HepG2 (cell line): ENCODE results near the gene FAM53C. TPM values are rescaled to one million over a fixed set of nuclear protein-coding genes. Genes with fewer than 3 reads are reported as not detected.

Source experiments
- ATAC-seq: fragments of 200-7000 bp; cut with Tn5 transposase; 3 replicates; pipeline ENCODE4 v1.9.1; 2020; ENCODE audit warnings: mild to moderate bottlenecking, moderate library complexity
- BruUV-seq: library from RNA; stranded (reverse); fragments of 400-500 nt; replicated peaks from 2 replicates; lab custom pipeline; 2021; lab: Mats Ljungman, UMichigan
- CTCF ChIA-PET: fragments of 300-600 bp; formaldehyde crosslinking; extraction: SDS; loops from one replicate; lab custom pipeline; 2021; ENCODE audit warnings: low total read pairs, inconsistent platforms, low intra/inter-chr PET ratio; lab: Yijun Ruan, JAX
- POLR2A ChIA-PET: fragments of 350-600 bp; sonication (Branson Sonifier 250); formaldehyde crosslinking; loops from one replicate; lab custom pipeline; 2020; ENCODE audit warnings: antibody characterized with exemption, inconsistent platforms; lab: Yijun Ruan, JAX
- DNase-seq: peaks from one replicate; pipeline ENCODE4 v3.0.0-alpha.2; 2015; ENCODE audit warnings: low spot score
- FAIRE-seq: peaks from 3 replicates; lab custom pipeline; 2011; peaks lifted over from hg19 to GRCh38; lab: Jason Lieb, UNC
- H2AFZ ChIP-seq: one replicate; pipeline ENCODE4 v1.6.1; 2011; ENCODE audit warnings: low read length, inconsistent platforms
- H3K27ac ChIP-seq: fragments of 300-600 bp; 3 replicates; pipeline ENCODE4 v1.8.0; 2011; ENCODE audit warnings: mixed run types, mild to moderate bottlenecking, mixed read lengths, low read length, inconsistent platforms; ENCODE audit not compliant: insufficient read depth; ENCODE audit errors: extremely low read length
- H3K27me3 ChIP-seq, 2 experiments: fragments of 200-600 bp in 1 of 2; 2 replicates in 1 of 2; 3 replicates in 1 of 2; pipeline versions ENCODE4 v1.6.0 to v1.8.0; 2011; ENCODE audit warnings: low read length in 2 of 2, mild to moderate bottlenecking in 2 of 2, moderate library complexity in 2 of 2, inconsistent platforms in 1 of 2; ENCODE audit not compliant: insufficient read depth in 2 of 2, control insufficient read depth in 1 of 2
- H3K36me3 ChIP-seq, 2 experiments: fragments of 200-600 bp in 1 of 2; replicated peaks in 1 of 2; 2 replicates in 1 of 2; 3 replicates in 1 of 2; pipeline versions ENCODE4 v1.5.1 to v1.8.0; 2011; ENCODE audit warnings: low read length in 2 of 2, inconsistent platforms in 1 of 2; ENCODE audit not compliant: insufficient read depth in 2 of 2, control insufficient read depth in 1 of 2
- H3K4me1 ChIP-seq: 2 replicates; pipeline ENCODE4 v1.5.1; 2012; ENCODE audit warnings: low read length, inconsistent platforms; ENCODE audit not compliant: insufficient read depth
- H3K4me2 ChIP-seq: 2 replicates; pipeline ENCODE4 v1.6.0; 2011; ENCODE audit warnings: low read depth, low read length, inconsistent platforms
- H3K4me3 ChIP-seq, 3 experiments: fragments of 200-600 bp in 1 of 3; sonication (generic), shearing (Covaris generic) in 1 of 3; replicated peaks in 1 of 3; 2 replicates each; pipeline ENCODE4 v1.5.1; 2011 to 2016; ENCODE audit warnings: low read length in 3 of 3, inconsistent platforms in 2 of 3, low read depth in 2 of 3, mild to moderate bottlenecking in 2 of 3, control low read depth in 1 of 3, mixed read lengths in 1 of 3; ENCODE audit not compliant: insufficient read depth in 1 of 3
- H3K79me2 ChIP-seq: one replicate; pipeline ENCODE4 v1.6.1; 2011; ENCODE audit warnings: low read length, inconsistent platforms; ENCODE audit not compliant: insufficient read depth
- H3K9ac ChIP-seq: 2 replicates; pipeline ENCODE4 v1.6.0; 2011; ENCODE audit warnings: mild to moderate bottlenecking, low read depth, low read length, inconsistent platforms; ENCODE audit not compliant: insufficient read depth
- H3K9me3 ChIP-seq: 2 replicates; pipeline ENCODE4 v1.5.1; 2012; ENCODE audit warnings: mild to moderate bottlenecking, low read length
- H4K20me1 ChIP-seq: 2 replicates; pipeline ENCODE4 v1.6.0; 2011; ENCODE audit warnings: inconsistent platforms, mild to moderate bottlenecking, low read length, moderate library complexity; ENCODE audit not compliant: insufficient read depth
- AGO2 ChIP-seq: fragments of 200-400 bp; formaldehyde crosslinking; optimal IDR thresholded peaks from 2 replicates; pipeline ENCODE3; 2017; ENCODE audit warnings: mild to moderate bottlenecking, low read depth, low read length, moderate library complexity
- ZBTB10 ChIP-seq: sonication (generic); formaldehyde crosslinking; IDR thresholded peaks from 2 replicates; pipeline ENCODE4 v1.4.0; 2020; ENCODE audit warnings: missing genetic modification reagents, borderline replicate concordance
- ZFP1 ChIP-seq: IDR thresholded peaks from 2 replicates; pipeline ENCODE4 v1.6.1; 2016
- WGBS: methylation state at CpG from one replicate; pipeline ENCODE4 v1.1.6; 2017; ENCODE audit warnings: low lambda C conversion rate; 5-methylcytosine and 5-hydroxymethylcytosine counted together
- in situ Hi-C: cut with HindIII; loops from 2 replicates; pipeline ENCODE4 v1.10.0; 2017; ENCODE audit warnings: low pct_unique_long_range_greater_than_20kb; ENCODE audit not compliant: extremely low pct_ligation_motif_present
- intact Hi-C: fragments of 100-400 bp; cut with micrococcal nuclease; formaldehyde crosslinking; loops from one replicate; pipeline ENCODE4 v1.10.0; 2022; ENCODE audit not compliant: unreplicated experiment
- polyA plus RNA-seq, 8 experiments: library from polyadenylated mRNA; depleted of rRNA in 3 of 8; stranded (reverse) in 7 of 8; unstranded in 1 of 8; fragments of >200 nt; fragmentation: Illumina TruSeq in 4 of 8; extraction: Trizol in 4 of 8; gene quantifications; 2 replicates each; pipeline versions ENCODE4 v1.2.1 to v1.2.3, GENCODE V29; 2011 to 2016; ENCODE audit warnings: low read depth in 4 of 8, missing spikeins in 1 of 8, mixed read lengths in 1 of 8; ENCODE audit not compliant: insufficient read depth in 1 of 8
- total RNA-seq, 5 experiments: library from RNA; depleted of rRNA; stranded (reverse); fragments of >200 nt; fragmentation: Illumina TruSeq; extraction: Trizol; gene quantifications; 2 replicates each; pipeline ENCODE4 v1.2.3, GENCODE V29; 2016; ENCODE audit warnings: low read depth in 1 of 5

The FAM53C gene
- total and polyA plus RNA-seq, 2 of the 13 experiments (the other 11 are each of a cell fraction or from before 2014, with no cell fraction given), result 26.9 to 30.1 TPM

- POLR2A ChIA-PET, result no interaction called here
- Histone ChIP-seq H3K9ac (no peak overlapping the region), H4K20me1 (no peaks in the 10 kb centered on the region), H3K9me3 (no peaks in the 10 kb centered on the region), H3K79me2 (no peaks in the 10 kb centered on the region), H3K27ac (no peak overlapping the region), H2AFZ (no peak overlapping the region), H3K4me1 (no peaks in the 10 kb centered on the region), H3K36me3 (peaks cover 28 to 57% of the 10 kb centered on the region in 2 experiments), H3K4me2 (no peak overlapping the region), H3K27me3 (no peaks in the 10 kb centered on the region), H3K4me3 (no peak overlapping the region)
- BruUV-seq, result no TSS peak
- intact Hi-C loops, result no loop called here
- WGBS, result 95% methylated on average over 3 of the region's 9 CpGs
- FAIRE-seq (no peak), ATAC-seq (no peak), DNase-seq (no peak)
- TF ChIP-seq AGO2 (peak; percentile 19), ZBTB10 (CRISPR knock-in tag) (no peak), ZFP1 (CRISPR knock-in tag) (no peak)
- in situ Hi-C loops, result no loop called here
- CTCF ChIA-PET, result no interaction called here
These were observed 53.9 kb downstream of the FAM53C start for GRCh38 chr5:138391859-138392386.

Other genes with a start within 250 kb of the FAM53C start
- 0.18 and 0.39 TPM in 2 replicates for gene NME5, start 198.8 kb upstream of the FAM53C start, total RNA-seq (2016; rRNA removed; fragmentation: Illumina TruSeq; extraction: Trizol)
- not detected in 2 replicates for gene NME5, start 198.8 kb upstream of the FAM53C start, polyA plus RNA-seq (2011; rRNA removed)
- 50.6 and 62.5 TPM in 2 replicates for gene BRD8, start 159.6 kb upstream of the FAM53C start, total RNA-seq (2016; rRNA removed; fragmentation: Illumina TruSeq; extraction: Trizol)
- 57.6 and 71.1 TPM in 2 replicates for gene BRD8, start 159.6 kb upstream of the FAM53C start, polyA plus RNA-seq (2011; rRNA removed)
- 66.8 and 91.6 TPM in 2 replicates for gene KIF20A, start 159.2 kb upstream of the FAM53C start, total RNA-seq (2016; rRNA removed; fragmentation: Illumina TruSeq; extraction: Trizol)
- 12.9 and 17.1 TPM in 2 replicates for gene KIF20A, start 159.2 kb upstream of the FAM53C start, polyA plus RNA-seq (2011; rRNA removed)
- gene CDC23, start 124.9 kb upstream of the FAM53C start, total RNA-seq (2016; rRNA removed; fragmentation: Illumina TruSeq; extraction: Trizol), result 47.7 and 64.2 TPM in 2 replicates
- 28.2 and 38.3 TPM in 2 replicates for gene CDC23, start 124.9 kb upstream of the FAM53C start, polyA plus RNA-seq (2011; rRNA removed)
- 0.10 and 0.27 TPM in 2 replicates for gene GFRA3, start 63.6 kb upstream of the FAM53C start, total RNA-seq (2016; rRNA removed; fragmentation: Illumina TruSeq; extraction: Trizol)
- gene GFRA3, start 63.6 kb upstream of the FAM53C start, polyA plus RNA-seq (2011; rRNA removed), result 0.30 and 0.48 TPM in 2 replicates
- gene CDC25C, start 6.5 kb upstream of the FAM53C start, total RNA-seq (2016; rRNA removed; fragmentation: Illumina TruSeq; extraction: Trizol), result 27.6 and 44.1 TPM in 2 replicates
- 11.8 and 17.7 TPM in 2 replicates for gene CDC25C, start 6.5 kb upstream of the FAM53C start, polyA plus RNA-seq (2011; rRNA removed)
- 34.3 and 47.7 TPM in 2 replicates for gene KDM3B, start 14.4 kb downstream of the FAM53C start, total RNA-seq (2016; rRNA removed; fragmentation: Illumina TruSeq; extraction: Trizol)
- 19.6 and 19.7 TPM in 2 replicates for gene KDM3B, start 14.4 kb downstream of the FAM53C start, polyA plus RNA-seq (2011; rRNA removed)
- gene REEP2, start 100.8 kb downstream of the FAM53C start, total RNA-seq (2016; rRNA removed; fragmentation: Illumina TruSeq; extraction: Trizol), result 3.8 and 5.3 TPM in 2 replicates
- gene REEP2, start 100.8 kb downstream of the FAM53C start, polyA plus RNA-seq (2011; rRNA removed), result 7.8 and 9.2 TPM in 2 replicates
- 4.5 and 5.6 TPM in 2 replicates for gene EGR1, start 127.2 kb downstream of the FAM53C start, total RNA-seq (2016; rRNA removed; fragmentation: Illumina TruSeq; extraction: Trizol)
- gene EGR1, start 127.2 kb downstream of the FAM53C start, polyA plus RNA-seq (2011; rRNA removed), result 4.1 and 6.0 TPM in 2 replicates
- 184 and 270 TPM in 2 replicates for gene ETF1, start 205.0 kb downstream of the FAM53C start, total RNA-seq (2016; rRNA removed; fragmentation: Illumina TruSeq; extraction: Trizol)
- 45.3 and 52.1 TPM in 2 replicates for gene ETF1, start 205.0 kb downstream of the FAM53C start, polyA plus RNA-seq (2011; rRNA removed)
- gene HSPA9, start 237.1 kb downstream of the FAM53C start, total RNA-seq (2016; rRNA removed; fragmentation: Illumina TruSeq; extraction: Trizol), result 478 and 735 TPM in 2 replicates
- 165 and 187 TPM in 2 replicates for gene HSPA9, start 237.1 kb downstream of the FAM53C start, polyA plus RNA-seq (2011; rRNA removed)